Measurements from ENCODE around the gene LRRC7. TPM values are rescaled to one million over a fixed set of nuclear protein-coding genes. Genes with fewer than 3 reads are reported as not detected.

Gene LRRC7
- total and polyA plus RNA-seq, 2 of the 8 experiments (the other 6 are each of a cell fraction or from before 2014, with no cell fraction given): 0.03 to 0.17 TPM

DNA sequence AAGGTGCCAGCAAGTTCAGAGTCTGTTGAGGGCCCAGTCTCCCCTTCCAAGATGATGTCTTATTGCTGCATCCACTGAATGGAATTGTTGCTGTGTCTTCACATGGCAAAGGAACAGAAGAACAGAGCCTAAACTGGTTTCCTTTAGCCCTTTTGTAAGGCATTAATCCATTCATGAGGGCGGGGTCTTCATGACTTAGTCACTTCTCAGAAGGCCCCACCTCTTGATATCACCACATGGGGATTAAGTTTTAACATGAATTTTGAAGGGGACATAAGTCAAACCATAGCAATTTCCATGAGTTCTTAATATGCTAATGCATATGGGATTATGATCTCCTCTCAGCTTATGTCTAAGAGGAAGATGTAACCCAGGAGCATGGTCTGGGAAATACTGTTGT lies 182.9 kb downstream of the LRRC7 start (continued):
- no peak for TF ChIP-seq BCL11A (IDR thresholded peaks at IDR 0.05; ENCODE audit: low read depth in 2 of 2, low read length in 2 of 2)
- TF ChIP-seq EP300 (IDR thresholded peaks at IDR 0.05; ENCODE audit: borderline replicate concordance in 1 of 2, low read depth in 2 of 2, low read length in 2 of 2): no peak
- TF ChIP-seq POU5F1 (IDR thresholded peaks at IDR 0.05; ENCODE audit: low read depth, low read length): no peak
- no peak for TF ChIP-seq CEBPB (IDR thresholded peaks at IDR 0.05; ENCODE audit: low read depth, low read length)
- TF ChIP-seq KDM4A (IDR thresholded peaks at IDR 0.05; ENCODE audit: low read depth, low read length, severe bottlenecking): no peak
- TF ChIP-seq FOSL1 (IDR thresholded peaks at IDR 0.05; ENCODE audit: insufficient read depth, low read depth, low read length): no peak
- no peak for TF ChIP-seq CBX8 (IDR thresholded peaks at IDR 0.05; ENCODE audit: borderline replicate concordance, low read depth, low read length)
